Calu3 (cell line): Measurements from ENCODE around the gene NDST3. TPM values are rescaled to one million over a fixed set of nuclear protein-coding genes. Genes with fewer than 3 reads are reported as not detected.
A peak's percentile ranks its signal among the peaks of the same experiment; 100 is the strongest.

ENCODE experiments used
- BruUV-seq: library from RNA; stranded (reverse); fragments of 400-500 nt; replicated peaks from 2 replicates; lab custom pipeline; 2021; lab: Mats Ljungman, UMichigan
- CTCF ChIA-PET: fragments of 300-600 bp; sonication (Branson Sonifier 250); formaldehyde crosslinking; loops from one replicate; lab custom pipeline; 2022; ENCODE audit warnings: antibody characterized with exemption; lab: Charles Lee
- DNase-seq: peaks from one replicate; pipeline ENCODE4 v3.0.0; 2022
- H3K27ac Mint-ChIP-seq: one replicate; pipeline ENCODE4 v1.8.0; 2022; ENCODE audit warnings: mixed read lengths; ENCODE audit not compliant: unreplicated experiment
- H3K27me3 Mint-ChIP-seq: one replicate; pipeline ENCODE4 v1.8.0; 2022; ENCODE audit warnings: mixed read lengths; ENCODE audit not compliant: unreplicated experiment
- H3K36me3 Mint-ChIP-seq: one replicate; pipeline ENCODE4 v1.8.0; 2022; ENCODE audit warnings: mild to moderate bottlenecking, moderate library complexity, mixed read lengths; ENCODE audit not compliant: insufficient read depth, unreplicated experiment
- H3K4me1 Mint-ChIP-seq: one replicate; pipeline ENCODE4 v1.8.0; 2022; ENCODE audit warnings: mild to moderate bottlenecking, low read depth, mixed read lengths; ENCODE audit not compliant: unreplicated experiment
- H3K4me3 Mint-ChIP-seq: one replicate; pipeline ENCODE4 v1.8.0; 2022; ENCODE audit warnings: mild to moderate bottlenecking, low read depth, moderate library complexity, mixed read lengths; ENCODE audit not compliant: unreplicated experiment
- H3K9me3 Mint-ChIP-seq: one replicate; pipeline ENCODE4 v1.8.0; 2022; ENCODE audit warnings: low read depth, mixed read lengths; ENCODE audit not compliant: unreplicated experiment
- CTCF ChIP-seq: fragments of 200-600 bp; IDR thresholded peaks from one replicate; pipeline ENCODE4 v1.8.0; 2022; ENCODE audit warnings: antibody characterized with exemption; ENCODE audit not compliant: unreplicated experiment
- intact Hi-C: fragments of 100-400 bp; cut with micrococcal nuclease; formaldehyde crosslinking; loops from one replicate; pipeline ENCODE4 v1.10.0; 2022; ENCODE audit not compliant: unreplicated experiment
- total RNA-seq: library from RNA; stranded (reverse); gene quantifications from 2 replicates; pipeline ENCODE4 v1.2.3, GENCODE V29; 2022

Gene NDST3
- total RNA-seq, 1 experiment from 2014 or later = 0.12 TPM

GRCh38 chr4:118033148-118034052 is 886 bp upstream of the NDST3 start:
- Mint-ChIP-seq H3K27me3 (no peaks in the 10 kb centered on the region), H3K9me3 (no peaks in the 10 kb centered on the region), H3K36me3 (peaks cover 6% of the 10 kb centered on the region), H3K27ac (no peak overlapping the region), H3K4me3 (peak overlapping the region; percentile 64), H3K4me1 (no peaks in the 10 kb centered on the region)
- no peak for TF ChIP-seq CTCF
- no TSS peak for BruUV-seq
- CTCF ChIA-PET = interaction anchor here (0.7 to 1.1 kb wide), 4 partner anchors 332 to 1853 kb away, joined by 3 to 5 read pairs (median 4); no protein-coding TSS in a partner anchor
- peak; percentile 66 for DNase-seq
- intact Hi-C loops = loop anchor here (1.0 to 10.0 kb wide), 7 partner anchors 191 to 1851 kb away; no protein-coding TSS in a partner anchor

- intact Hi-C loops = loop anchor here (2.0 to 10.0 kb wide), 3 partner anchors 189 to 1677 kb away; no protein-coding TSS in a partner anchor
- H3K9me3 Mint-ChIP-seq = no peaks in the 10 kb centered on the region
Measured at GRCh38 chr4:118035309-118035708, 1.0 kb downstream of the NDST3 start.

GRCh38 chr4:118036336-118036735 is 2.0 kb downstream of the NDST3 start:
- Mint-ChIP-seq H3K4me1 (no peaks in the 10 kb centered on the region), H3K4me3 (no peak overlapping the region), H3K27ac (no peak overlapping the region), H3K27me3 (no peaks in the 10 kb centered on the region), H3K36me3 (peaks cover 6% of the 10 kb centered on the region), H3K9me3 (no peaks in the 10 kb centered on the region)
- no TSS peak for BruUV-seq
- TF ChIP-seq CTCF = no peak
- DNase-seq = no peak
- intact Hi-C loops = loop anchor here (10.0 kb wide), 2 partner anchors 188 to 262 kb away; no protein-coding TSS in a partner anchor
- CTCF ChIA-PET = interaction anchor here (0.8 kb wide), 1 partner anchor 9 kb away, joined by 3 read pairs; no protein-coding TSS in a partner anchor

More at GRCh38 chr4:118035309-118035708, 1.0 kb downstream of the NDST3 start:
- Mint-ChIP-seq H3K27ac (no peak overlapping the region), H3K36me3 (peaks cover 6% of the 10 kb centered on the region), H3K27me3 (no peaks in the 10 kb centered on the region), H3K4me3 (no peak overlapping the region), H3K4me1 (no peaks in the 10 kb centered on the region)
- CTCF ChIA-PET = no interaction called here
- no peak for DNase-seq
- no TSS peak for BruUV-seq
- TF ChIP-seq CTCF = no peak

GRCh38 chr4:118037955-118038354 is 3.7 kb downstream of the NDST3 start:
- CTCF ChIA-PET = no interaction called here
- BruUV-seq = no TSS peak
- intact Hi-C loops = loop anchor here (10.0 kb wide), 2 partner anchors 187 to 263 kb away; no protein-coding TSS in a partner anchor

More at GRCh38 chr4:118037955-118038354, 3.7 kb downstream of the NDST3 start:
- no peak overlapping the region for H3K27ac Mint-ChIP-seq
- H3K27me3 Mint-ChIP-seq = no peaks in the 10 kb centered on the region
- no peaks in the 10 kb centered on the region for H3K9me3 Mint-ChIP-seq
- TF ChIP-seq CTCF = no peak
- DNase-seq = no peak
- no peaks in the 10 kb centered on the region for H3K4me1 Mint-ChIP-seq
- H3K4me3 Mint-ChIP-seq = no peak overlapping the region
- peaks cover 6% of the 10 kb centered on the region for H3K36me3 Mint-ChIP-seq
